ENCODE results near the gene GATB. TPM values are rescaled to one million over a fixed set of nuclear protein-coding genes. Genes with fewer than 3 reads are reported as not detected.

Gene GATB
- total and polyA plus RNA-seq, 2 donors (not counting 3 experiments of a cell fraction or from before 2014, with no cell fraction given): 14.4 to 17.7 TPM

GRCh38 chr4:151783867-151784266 is 23.1 kb upstream of the GATB start:
- Histone ChIP-seq H3K9ac (replicated peaks; ENCODE audit: extremely low read depth, insufficient read depth, low read length) (no peak overlapping the region), H3K9me3 (replicated peaks; ENCODE audit: control insufficient read depth, insufficient read depth, low read length) (no peaks in the 10 kb centered on the region), H3K4me1 (ENCODE audit: control insufficient read depth, extremely low read depth, insufficient read depth, low read length) (no peaks in the 10 kb centered on the region), H3K4me3 (replicated peaks in 1 of 3; ENCODE audit: insufficient read depth in 1 of 3, low read depth in 1 of 3, low read length in 3 of 3) (no peak overlapping the region), H3K36me3 (ENCODE audit: control insufficient read depth in 2 of 2, extremely low read depth in 1 of 2, insufficient read depth in 2 of 2, low read length in 2 of 2) (no peaks in the 10 kb centered on the region), H3K4me2 (ENCODE audit: insufficient read depth, low read length) (no peak overlapping the region), H2AFZ (ENCODE audit: low read depth, low read length) (no peak overlapping the region), H3K9me1 (replicated peaks; ENCODE audit: control insufficient read depth, extremely low read depth, insufficient read depth, low read length) (no peaks in the 10 kb centered on the region), H3K79me2 (ENCODE audit: control insufficient read depth, insufficient read depth, low read length) (no peaks in the 10 kb centered on the region), H3K27me3 (ENCODE audit: control insufficient read depth in 2 of 2, insufficient read depth in 2 of 2, low read length in 2 of 2) (peaks cover 2 to 3% of the 10 kb centered on the region in 2 experiments), H4K20me1 (replicated peaks; ENCODE audit: control insufficient read depth, extremely low read depth, insufficient read depth, low read length) (no peaks in the 10 kb centered on the region), H3K27ac (ENCODE audit: insufficient read depth, low read depth, low read length) (no peak overlapping the region)
- intact Hi-C loops (cut with micrococcal nuclease): no loop called here
- CTCF ChIA-PET: interaction anchor here (1.4 kb wide), 1 partner anchor 18 kb away, joined by 4 read pairs; no protein-coding TSS in a partner anchor
- POLR2A ChIA-PET: no interaction called here
- no TSS peak for BruUV-seq (replicated peaks)
- dilution Hi-C loops (cut with MboI; ENCODE audit: extremely low pct_ligation_motif_present, low sequenced_read_pairs): no loop called here
- TF ChIP-seq GATA2 (IDR thresholded peaks at IDR 0.05; ENCODE audit: insufficient read depth, insufficient read length, low read depth, low read length) (no peak), EZH2 (IDR thresholded peaks at IDR 0.05; ENCODE audit: borderline replicate concordance, low read depth, low read length, severe bottlenecking) (no peak), POLR2AphosphoS5 (IDR thresholded peaks at IDR 0.05; ENCODE audit: insufficient read depth, low read depth, low read length) (no peak), JUN (IDR thresholded peaks at IDR 0.05; ENCODE audit: borderline replicate concordance, insufficient read depth, insufficient read length, low read depth) (no peak), FOS (IDR thresholded peaks at IDR 0.05; ENCODE audit: borderline replicate concordance, insufficient read depth, low read length) (no peak), POLR2A (IDR thresholded peaks at IDR 0.05; ENCODE audit: low read depth, low read length) (no peak), MAX (IDR thresholded peaks at IDR 0.05; ENCODE audit: insufficient read depth, insufficient read length) (no peak), CTCF (IDR thresholded peaks at IDR 0.05; ENCODE audit: extremely low read depth in 1 of 2, insufficient read depth in 1 of 2, low read depth in 1 of 2, low read length in 2 of 2) (no peak), MYC (IDR thresholded peaks at IDR 0.05; ENCODE audit: low read depth, low read length) (no peak)
- FAIRE-seq (no peak), DNase-seq (ENCODE audit: low read depth, low spot score) (no peak)
